ENCODE data around the gene LEPR.

- TF ChIP-seq, protein P1, sequence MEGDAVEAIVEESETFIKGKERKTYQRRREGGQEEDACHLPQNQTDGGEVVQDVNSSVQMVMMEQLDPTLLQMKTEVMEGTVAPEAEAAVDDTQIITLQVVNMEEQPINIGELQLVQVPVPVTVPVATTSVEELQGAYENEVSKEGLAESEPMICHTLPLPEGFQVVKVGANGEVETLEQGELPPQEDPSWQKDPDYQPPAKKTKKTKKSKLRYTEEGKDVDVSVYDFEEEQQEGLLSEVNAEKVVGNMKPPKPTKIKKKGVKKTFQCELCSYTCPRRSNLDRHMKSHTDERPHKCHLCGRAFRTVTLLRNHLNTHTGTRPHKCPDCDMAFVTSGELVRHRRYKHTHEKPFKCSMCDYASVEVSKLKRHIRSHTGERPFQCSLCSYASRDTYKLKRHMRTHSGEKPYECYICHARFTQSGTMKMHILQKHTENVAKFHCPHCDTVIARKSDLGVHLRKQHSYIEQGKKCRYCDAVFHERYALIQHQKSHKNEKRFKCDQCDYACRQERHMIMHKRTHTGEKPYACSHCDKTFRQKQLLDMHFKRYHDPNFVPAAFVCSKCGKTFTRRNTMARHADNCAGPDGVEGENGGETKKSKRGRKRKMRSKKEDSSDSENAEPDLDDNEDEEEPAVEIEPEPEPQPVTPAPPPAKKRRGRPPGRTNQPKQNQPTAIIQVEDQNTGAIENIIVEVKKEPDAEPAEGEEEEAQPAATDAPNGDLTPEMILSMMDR (conservative IDR thresholded peaks at IDR 0.05; ENCODE audit: low read depth, low read length), result no peak
- no peak for TF ChIP-seq EZH2 (IDR thresholded peaks at IDR 0.05; ENCODE audit: borderline replicate concordance, low read depth, low read length, poor library complexity, severe bottlenecking)
Measured at GRCh38 chr1:65412256-65412983, 8.0 kb upstream of the LEPR start.

Data from A673 (cell line).